Activated CD8-positive, alpha-beta T cell treated with anti-CD3 and anti-CD28 coated beads, Interleukin-2, amount 10 ng/mL, durations not matched to agents 7 days and 5 days (primary cell): ENCODE data around the gene SLIT1. TPM values are rescaled to one million over a fixed set of nuclear protein-coding genes. Genes with fewer than 3 reads are reported as not detected.

Experiments used
- ATAC-seq: fragments of 150-1000 bp; cut with Tn5 transposase; one replicate; pipeline ENCODE4 v1.10.0; 2021; ENCODE audit warnings: moderate library complexity
- CTCF ChIA-PET: fragments of 350-600 bp; sonication (Branson Sonifier 250); formaldehyde crosslinking; loops from one replicate; lab custom pipeline; 2021; ENCODE audit warnings: antibody characterized with exemption; lab: Charles Lee
- POLR2A ChIA-PET: fragments of 350-600 bp; sonication (Branson Sonifier 250); formaldehyde crosslinking; loops from one replicate; lab custom pipeline; 2021; ENCODE audit warnings: antibody characterized with exemption; lab: Charles Lee
- DNase-seq: peaks from one replicate; pipeline ENCODE4 v3.0.0-alpha.2; 2020
- H3K27ac Mint-ChIP-seq: one replicate; pipeline ENCODE4 v1.8.0; 2021; ENCODE audit warnings: mild to moderate bottlenecking, mixed read lengths
- H3K27me3 Mint-ChIP-seq: one replicate; pipeline ENCODE4 v1.8.0; 2021; ENCODE audit warnings: low read depth, mixed read lengths
- H3K36me3 Mint-ChIP-seq: one replicate; pipeline ENCODE4 v1.8.0; 2021; ENCODE audit warnings: low read depth, mixed read lengths
- H3K4me1 Mint-ChIP-seq: one replicate; pipeline ENCODE4 v1.8.0; 2021; ENCODE audit warnings: low read depth, mixed read lengths
- H3K4me3 Mint-ChIP-seq: one replicate; pipeline ENCODE4 v1.8.0; 2021; ENCODE audit warnings: mild to moderate bottlenecking, mixed read lengths
- H3K9me3 Mint-ChIP-seq: one replicate; pipeline ENCODE4 v1.8.0; 2022; ENCODE audit warnings: mixed read lengths; ENCODE audit not compliant: insufficient read depth
- total RNA-seq, 2 experiments: library from RNA; stranded (reverse); gene quantifications; one replicate each; pipeline ENCODE4 v1.2.3, GENCODE V29; 2021

Gene SLIT1
- total RNA-seq, 2 experiments from 2014 or later = 0.70 to 0.71 TPM

- ChIA-PET CTCF (interaction anchor here (2.0 to 2.4 kb wide), 2 partner anchors 11 to 23 kb away, joined by 8 to 19 read pairs; no protein-coding TSS in a partner anchor), POLR2A (no interaction called here)
- DNase-seq (no peak), ATAC-seq (no peak)
- Mint-ChIP-seq H3K27ac (no peak overlapping the region), H3K27me3 (peaks cover 4% of the 10 kb centered on the region), H3K9me3 (peaks cover 4% of the 10 kb centered on the region), H3K36me3 (no peaks in the 10 kb centered on the region), H3K4me3 (no peak overlapping the region), H3K4me1 (peaks cover 27% of the 10 kb centered on the region)
These were observed 171.8 kb downstream of the SLIT1 start for GRCh38 chr10:97013983-97014382.

GRCh38 chr10:97013568-97013967 lies 172.2 kb downstream of the SLIT1 start:
- peaks cover 4% of the 10 kb centered on the region for H3K27me3 Mint-ChIP-seq
- peaks cover 25% of the 10 kb centered on the region for H3K4me1 Mint-ChIP-seq
- POLR2A ChIA-PET = no interaction called here
- CTCF ChIA-PET = interaction anchor here (1.7 to 2.4 kb wide), 3 partner anchors 12 to 23 kb away, joined by 3 to 19 read pairs (median 8); no protein-coding TSS in a partner anchor
- no peak overlapping the region for H3K4me3 Mint-ChIP-seq
- ATAC-seq (no peak), DNase-seq (no peak)
- H3K27ac Mint-ChIP-seq = no peak overlapping the region
- H3K36me3 Mint-ChIP-seq = no peaks in the 10 kb centered on the region
- H3K9me3 Mint-ChIP-seq = peaks cover 5% of the 10 kb centered on the region

GRCh38 chr10:97012470-97012869 lies 173.3 kb downstream of the SLIT1 start:
- Mint-ChIP-seq H3K27me3 (peaks cover 4% of the 10 kb centered on the region), H3K9me3 (peaks cover 9% of the 10 kb centered on the region), H3K4me1 (peaks cover 24% of the 10 kb centered on the region), H3K36me3 (peaks cover 5% of the 10 kb centered on the region), H3K4me3 (no peak overlapping the region), H3K27ac (no peak overlapping the region)
- ATAC-seq (no peak), DNase-seq (no peak)
- ChIA-PET CTCF (interaction anchor here (1.0 to 2.4 kb wide), 5 partner anchors 13 to 24 kb away, joined by 3 to 19 read pairs (median 3); no protein-coding TSS in a partner anchor), POLR2A (no interaction called here)

GRCh38 chr10:97011397-97011796 lies 174.4 kb downstream of the SLIT1 start:
- Mint-ChIP-seq H3K4me3 (no peak overlapping the region), H3K27me3 (peaks cover 4% of the 10 kb centered on the region), H3K27ac (peak overlapping the region; percentile 56), H3K9me3 (peaks cover 19% of the 10 kb centered on the region), H3K4me1 (peaks cover 13% of the 10 kb centered on the region), H3K36me3 (peaks cover 11% of the 10 kb centered on the region)
- ATAC-seq = no peak
- POLR2A ChIA-PET = no interaction called here
- DNase-seq = no peak
- CTCF ChIA-PET = interaction anchor here (0.7 kb wide), 1 partner anchor 14 kb away, joined by 4 read pairs; no protein-coding TSS in a partner anchor

GRCh38 chr10:97010695-97011206 lies 175.0 kb downstream of the SLIT1 start:
- peaks cover 4% of the 10 kb centered on the region for H3K27me3 Mint-ChIP-seq
- peaks cover 8% of the 10 kb centered on the region for H3K4me1 Mint-ChIP-seq
- peaks cover 11% of the 10 kb centered on the region for H3K36me3 Mint-ChIP-seq
- ChIA-PET POLR2A (interaction anchor here (0.5 kb wide), 1 partner anchor 107 kb away, joined by 3 read pairs; no protein-coding TSS in a partner anchor), CTCF (interaction anchor here (0.7 kb wide), 1 partner anchor 15 kb away, joined by 4 read pairs; no protein-coding TSS in a partner anchor)
- H3K9me3 Mint-ChIP-seq = peaks cover 21% of the 10 kb centered on the region
- no peak overlapping the region for H3K27ac Mint-ChIP-seq
- no peak for DNase-seq
- ATAC-seq = no peak
- no peak overlapping the region for H3K4me3 Mint-ChIP-seq

GRCh38 chr10:97007417-97007816 lies 178.3 kb downstream of the SLIT1 start:
- Mint-ChIP-seq H3K4me1 (no peaks in the 10 kb centered on the region), H3K36me3 (peaks cover 11% of the 10 kb centered on the region), H3K27ac (no peak overlapping the region), H3K4me3 (no peak overlapping the region), H3K27me3 (peaks cover 6% of the 10 kb centered on the region), H3K9me3 (peaks cover 21% of the 10 kb centered on the region)
- ChIA-PET CTCF (no interaction called here), POLR2A (no interaction called here)
- ATAC-seq (no peak), DNase-seq (no peak)

- POLR2A ChIA-PET = no interaction called here
- DNase-seq = no peak
- peaks cover 11% of the 10 kb centered on the region for H3K36me3 Mint-ChIP-seq
These were observed 179.4 kb downstream of the SLIT1 start for GRCh38 chr10:97006364-97006763.

GRCh38 chr10:97005349-97005748 lies 180.4 kb downstream of the SLIT1 start:
- Mint-ChIP-seq H3K9me3 (peaks cover 21% of the 10 kb centered on the region), H3K27ac (no peak overlapping the region), H3K36me3 (peaks cover 11% of the 10 kb centered on the region), H3K4me3 (no peak overlapping the region), H3K4me1 (no peaks in the 10 kb centered on the region), H3K27me3 (peaks cover 6% of the 10 kb centered on the region)
- POLR2A ChIA-PET = no interaction called here
- ATAC-seq = no peak
- DNase-seq = no peak
- CTCF ChIA-PET = interaction anchor here (2.2 kb wide), 1 partner anchor 20 kb away, joined by 7 read pairs; no protein-coding TSS in a partner anchor

More at GRCh38 chr10:97006364-97006763, 179.4 kb downstream of the SLIT1 start:
- no peak overlapping the region for H3K27ac Mint-ChIP-seq
- CTCF ChIA-PET = interaction anchor here (2.2 kb wide), 1 partner anchor 19 kb away, joined by 7 read pairs; no protein-coding TSS in a partner anchor
- H3K27me3 Mint-ChIP-seq = peaks cover 6% of the 10 kb centered on the region
- no peak for ATAC-seq
- H3K4me3 Mint-ChIP-seq = no peak overlapping the region
- H3K4me1 Mint-ChIP-seq = no peaks in the 10 kb centered on the region
- peaks cover 21% of the 10 kb centered on the region for H3K9me3 Mint-ChIP-seq

- H3K4me1 Mint-ChIP-seq = no peaks in the 10 kb centered on the region
- peaks cover 11% of the 10 kb centered on the region for H3K36me3 Mint-ChIP-seq
- peaks cover 3% of the 10 kb centered on the region for H3K27me3 Mint-ChIP-seq
- no peak overlapping the region for H3K27ac Mint-ChIP-seq
- ATAC-seq (no peak), DNase-seq (no peak)
- CTCF ChIA-PET = interaction anchor here (2.2 kb wide), 1 partner anchor 21 kb away, joined by 7 read pairs; no protein-coding TSS in a partner anchor
- POLR2A ChIA-PET = interaction anchor here (0.6 kb wide), 2 partner anchors 12 to 20 kb away, joined by 3 read pairs; no protein-coding TSS in a partner anchor
- H3K4me3 Mint-ChIP-seq = no peak overlapping the region
- H3K9me3 Mint-ChIP-seq = peaks cover 21% of the 10 kb centered on the region
These were observed 181.2 kb downstream of the SLIT1 start for GRCh38 chr10:97004591-97004990.

GRCh38 chr10:97003804-97004201 lies 182.0 kb downstream of the SLIT1 start:
- CTCF ChIA-PET = interaction anchor here (0.9 to 1.3 kb wide), 2 partner anchors 22 to 33 kb away, joined by 4 read pairs; no protein-coding TSS in a partner anchor
- H3K27ac Mint-ChIP-seq = no peak overlapping the region
- no peaks in the 10 kb centered on the region for H3K4me1 Mint-ChIP-seq
- POLR2A ChIA-PET = no interaction called here
- no peak overlapping the region for H3K4me3 Mint-ChIP-seq
- H3K36me3 Mint-ChIP-seq = peaks cover 11% of the 10 kb centered on the region
- H3K27me3 Mint-ChIP-seq = peaks cover 3% of the 10 kb centered on the region
- H3K9me3 Mint-ChIP-seq = peaks cover 17% of the 10 kb centered on the region
- ATAC-seq (no peak), DNase-seq (no peak)

- H3K4me1 Mint-ChIP-seq = no peaks in the 10 kb centered on the region
- ATAC-seq (no peak), DNase-seq (no peak)
- H3K36me3 Mint-ChIP-seq = peaks cover 11% of the 10 kb centered on the region
- no peak overlapping the region for H3K27ac Mint-ChIP-seq
- ChIA-PET CTCF (interaction anchor here (0.9 to 1.3 kb wide), 2 partner anchors 22 to 34 kb away, joined by 4 read pairs; no protein-coding TSS in a partner anchor), POLR2A (no interaction called here)
- H3K9me3 Mint-ChIP-seq = peaks cover 17% of the 10 kb centered on the region
- peaks cover 3% of the 10 kb centered on the region for H3K27me3 Mint-ChIP-seq
- H3K4me3 Mint-ChIP-seq = no peak overlapping the region
These were observed 182.5 kb downstream of the SLIT1 start for GRCh38 chr10:97003151-97003803.

- H3K36me3 Mint-ChIP-seq = peaks cover 8% of the 10 kb centered on the region
- DNase-seq (no peak), ATAC-seq (no peak)
- no peaks in the 10 kb centered on the region for H3K4me1 Mint-ChIP-seq
- peaks cover 15% of the 10 kb centered on the region for H3K9me3 Mint-ChIP-seq
- H3K27me3 Mint-ChIP-seq = peaks cover 3% of the 10 kb centered on the region
- no peak overlapping the region for H3K27ac Mint-ChIP-seq
- ChIA-PET POLR2A (no interaction called here), CTCF (interaction anchor here (0.9 to 1.3 kb wide), 2 partner anchors 23 to 35 kb away, joined by 4 read pairs; no protein-coding TSS in a partner anchor)
- no peak overlapping the region for H3K4me3 Mint-ChIP-seq
These were observed 183.1 kb downstream of the SLIT1 start for GRCh38 chr10:97002670-97003069.
